HG03460 (cell line): Measurements from ENCODE around the gene RESP18.
"Not testable (repeated sequence)": the region's sequence is repeated elsewhere in the genome, so short reads cannot be mapped to it uniquely, and the experiment has no call there.

Experiments used
- ATAC-seq: cut with Tn5 transposase; IDR thresholded peaks from one replicate; pipeline ENCODE4 v1.9.1; 2021; ENCODE audit not compliant: unreplicated experiment

The RESP18 gene

DNA sequence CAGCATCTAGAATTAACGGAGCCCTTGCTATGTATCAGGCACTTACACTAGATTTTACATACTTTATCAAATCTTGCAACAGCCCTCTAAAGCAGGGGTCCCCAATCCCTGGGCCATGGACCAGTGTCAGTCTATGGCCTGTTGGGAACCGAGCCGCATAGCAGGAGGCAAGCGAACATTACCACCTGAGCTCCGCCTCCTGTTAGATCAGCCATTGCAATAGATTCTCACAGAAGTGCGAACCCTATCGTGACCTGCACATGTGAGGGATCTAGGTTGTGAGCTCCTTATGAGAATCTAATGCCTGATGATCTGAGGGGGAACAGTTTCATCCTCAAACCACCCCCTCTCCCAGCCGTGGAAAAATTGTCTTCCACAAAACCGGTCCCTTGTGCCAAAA is 39.9 kb downstream of the RESP18 start:
- ATAC-seq: no peak

DNA sequence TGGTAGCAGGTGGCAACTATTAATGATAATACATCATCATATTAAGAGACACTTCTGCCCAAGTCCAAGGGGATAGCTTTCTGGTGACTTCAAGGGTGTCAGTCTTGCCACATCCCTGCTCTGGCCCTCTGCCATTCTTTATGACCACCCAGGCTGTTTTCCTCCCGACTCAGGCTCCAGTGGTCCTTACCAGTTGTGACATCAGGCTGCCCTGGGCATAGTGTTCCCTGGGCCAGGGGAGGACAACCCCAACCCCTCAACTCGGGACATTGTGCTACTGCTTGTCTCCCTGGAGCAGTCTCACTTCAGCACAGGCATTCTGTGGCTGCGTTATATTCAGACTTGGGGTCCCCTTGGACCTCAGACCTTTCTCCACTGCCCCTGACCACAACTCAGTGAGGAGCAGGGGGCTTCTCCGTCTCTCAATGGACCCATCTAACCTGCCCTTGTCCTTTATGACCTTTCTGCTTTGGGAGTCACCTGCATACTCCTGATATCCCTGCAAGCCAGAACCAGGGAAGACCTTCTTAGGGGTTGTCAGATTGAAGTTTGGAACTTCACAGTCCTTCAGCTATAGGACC is 40.5 kb downstream of the RESP18 start:
- ATAC-seq: no peak

DNA sequence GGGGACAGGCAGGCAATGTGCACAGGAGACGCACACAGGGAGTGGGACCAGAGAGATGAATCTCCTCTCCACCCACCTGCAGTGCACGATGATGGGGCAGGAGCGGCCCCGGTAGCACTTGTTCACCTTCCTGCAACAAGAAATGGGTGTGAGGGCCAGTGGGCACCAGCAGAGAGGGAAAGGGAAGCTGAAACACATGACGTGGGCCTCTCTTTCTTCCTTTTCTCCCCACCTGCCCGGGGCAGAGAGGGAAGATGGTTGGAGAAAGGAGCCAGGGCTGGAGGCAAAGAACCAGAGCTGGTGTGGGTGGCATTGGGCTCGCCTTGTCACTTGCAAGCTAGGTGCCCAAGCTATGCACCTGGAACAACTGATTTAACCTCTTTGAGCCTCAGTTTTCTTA is 41.1 kb downstream of the RESP18 start:
- no peak for ATAC-seq

DNA sequence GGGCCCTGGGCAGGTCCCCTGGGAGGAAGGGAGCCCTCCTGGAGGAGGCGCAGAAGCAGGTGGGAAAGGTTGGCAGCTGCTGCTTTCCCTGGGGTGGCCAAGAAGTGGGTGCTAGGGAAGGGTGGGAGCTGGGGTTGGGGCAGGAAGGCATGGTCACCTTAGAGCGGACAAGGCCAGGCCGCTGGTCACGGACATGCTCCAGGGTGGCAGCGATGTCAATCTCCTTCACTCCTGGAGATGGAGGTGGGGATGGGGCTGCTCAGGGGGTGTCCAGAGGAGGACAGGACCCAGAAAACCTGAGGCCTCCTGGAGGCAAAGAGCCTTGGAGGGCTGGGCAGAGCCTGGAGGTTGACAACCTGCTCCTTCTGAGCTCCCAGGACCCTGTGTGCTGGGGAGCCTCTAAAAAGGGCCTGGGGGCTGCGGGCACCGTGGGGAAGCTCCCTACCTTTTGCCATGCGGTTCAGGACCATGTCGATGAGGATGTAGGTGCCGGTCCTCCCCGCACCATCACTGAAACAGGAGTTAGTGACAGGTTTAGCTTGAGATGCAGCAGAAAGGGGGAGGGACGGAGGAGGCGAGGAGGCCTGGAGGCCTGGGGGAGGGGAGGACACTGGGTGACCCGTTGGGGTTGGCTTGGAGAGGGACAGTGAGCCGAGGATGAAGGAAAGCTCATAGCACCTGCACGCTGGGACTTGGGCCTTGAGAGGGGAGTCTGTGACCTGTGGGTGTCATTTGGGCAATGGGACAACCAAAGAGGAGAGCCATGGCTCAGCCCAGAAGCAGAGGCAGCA is 42.0 kb downstream of the RESP18 start:
- no peak for ATAC-seq

DNA sequence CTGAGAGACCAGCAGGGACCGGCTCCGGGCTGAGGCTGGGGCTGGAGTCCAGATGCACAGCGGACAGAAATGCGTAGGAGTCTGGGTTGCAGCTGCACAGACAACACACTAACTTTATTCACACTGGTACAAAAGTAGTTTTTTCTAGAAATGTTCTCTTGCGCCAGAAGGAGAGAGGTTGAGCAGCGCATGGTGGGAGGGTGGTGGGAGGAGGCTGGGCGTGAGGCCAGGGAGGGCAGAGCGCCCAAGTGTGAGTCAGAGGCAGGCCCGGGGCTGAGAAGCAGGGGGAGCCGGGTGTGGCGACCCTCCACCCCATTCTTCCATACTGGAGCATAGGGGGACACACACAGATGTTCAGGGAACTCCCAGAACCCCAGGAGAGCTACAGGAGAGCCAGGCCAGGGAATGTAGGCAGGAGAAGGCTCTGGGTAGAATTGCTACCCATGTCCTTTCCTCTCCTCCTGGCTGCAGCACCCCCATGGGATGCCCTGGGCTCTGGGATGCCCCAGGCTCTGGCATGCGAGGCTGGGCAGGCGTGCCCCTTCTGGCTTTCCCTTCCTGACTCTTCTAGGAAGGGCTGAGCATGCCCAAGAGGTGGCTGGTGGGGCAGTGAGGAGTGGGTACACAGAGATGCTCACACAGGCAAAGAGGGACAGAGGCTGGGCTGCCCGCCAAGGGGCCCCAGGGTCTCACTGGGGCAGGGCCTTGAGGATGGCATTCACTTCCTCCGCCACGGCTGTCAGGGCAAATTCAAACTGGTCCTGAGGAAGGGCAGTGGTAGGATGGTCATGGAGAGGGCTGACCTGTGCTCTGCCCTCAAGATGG is 42.8 kb downstream of the RESP18 start:
- no peak for ATAC-seq

DNA sequence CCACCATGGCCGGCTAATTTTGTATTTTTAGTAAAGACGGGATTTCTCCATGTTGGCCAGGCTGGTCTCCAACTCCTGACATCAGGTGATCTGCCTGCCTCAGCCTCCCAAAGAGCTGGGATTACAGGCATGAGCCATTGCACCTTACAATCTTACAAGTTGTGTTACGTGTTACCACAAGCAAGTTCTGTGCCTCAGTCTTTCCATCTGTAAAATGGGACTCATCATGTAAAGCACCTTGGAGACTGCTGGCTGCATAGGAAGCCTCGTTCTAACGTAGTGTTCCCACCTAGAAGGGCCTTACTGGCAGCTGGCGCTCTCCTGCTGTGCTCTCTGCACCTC is 43.4 kb downstream of the RESP18 start:
- no peak for ATAC-seq

DNA sequence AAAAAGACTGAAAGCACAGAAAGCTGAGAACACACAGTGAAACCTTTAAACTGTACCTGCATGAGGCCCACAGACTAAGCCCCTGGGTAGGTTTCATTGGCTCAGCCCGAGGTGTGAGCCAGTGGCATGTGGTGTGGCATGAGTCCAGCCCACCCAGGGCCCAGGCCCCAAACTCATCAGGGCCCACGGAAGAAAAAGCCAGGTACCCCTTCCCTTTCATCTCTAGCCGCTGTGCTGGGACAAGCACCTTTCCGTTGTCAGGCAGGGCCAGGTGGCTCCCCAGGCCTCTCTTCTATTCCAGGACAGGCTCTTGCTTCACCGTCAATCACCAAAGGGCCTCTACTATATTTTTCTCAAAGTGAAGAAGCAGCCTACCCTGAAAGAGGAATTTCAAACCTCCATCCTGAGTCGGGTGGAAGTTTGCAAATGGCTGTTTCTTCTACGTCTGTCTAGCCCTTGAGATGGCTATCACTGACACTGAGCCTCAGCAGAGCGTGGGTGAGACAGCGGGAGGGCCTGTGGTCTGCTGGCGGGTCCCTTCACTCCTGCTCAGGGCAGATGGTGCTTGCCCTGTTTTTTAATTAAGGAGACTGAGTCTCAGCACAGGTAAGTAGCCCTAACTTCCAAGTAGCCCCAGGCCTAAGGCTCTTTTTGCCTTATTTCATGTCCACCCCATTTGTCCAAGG is 44.8 kb downstream of the RESP18 start:
- ATAC-seq: no peak

DNA sequence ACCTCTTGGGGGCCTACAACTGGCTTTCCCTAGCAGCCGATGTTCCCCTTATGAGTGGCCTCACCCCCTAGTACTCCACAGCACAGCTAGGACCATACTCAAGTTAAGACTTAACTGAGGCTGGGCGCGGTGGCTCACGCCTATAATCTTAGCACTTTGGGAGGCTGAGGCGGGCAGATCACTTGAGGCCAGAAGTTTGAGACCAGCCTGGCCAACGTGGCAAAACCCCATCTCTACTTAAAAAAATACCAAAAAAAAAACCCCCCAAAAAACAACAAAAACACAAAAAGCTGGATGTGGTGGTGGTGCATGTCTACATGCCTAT is 45.5 kb downstream of the RESP18 start:
- ATAC-seq: not testable (repeated sequence)

DNA sequence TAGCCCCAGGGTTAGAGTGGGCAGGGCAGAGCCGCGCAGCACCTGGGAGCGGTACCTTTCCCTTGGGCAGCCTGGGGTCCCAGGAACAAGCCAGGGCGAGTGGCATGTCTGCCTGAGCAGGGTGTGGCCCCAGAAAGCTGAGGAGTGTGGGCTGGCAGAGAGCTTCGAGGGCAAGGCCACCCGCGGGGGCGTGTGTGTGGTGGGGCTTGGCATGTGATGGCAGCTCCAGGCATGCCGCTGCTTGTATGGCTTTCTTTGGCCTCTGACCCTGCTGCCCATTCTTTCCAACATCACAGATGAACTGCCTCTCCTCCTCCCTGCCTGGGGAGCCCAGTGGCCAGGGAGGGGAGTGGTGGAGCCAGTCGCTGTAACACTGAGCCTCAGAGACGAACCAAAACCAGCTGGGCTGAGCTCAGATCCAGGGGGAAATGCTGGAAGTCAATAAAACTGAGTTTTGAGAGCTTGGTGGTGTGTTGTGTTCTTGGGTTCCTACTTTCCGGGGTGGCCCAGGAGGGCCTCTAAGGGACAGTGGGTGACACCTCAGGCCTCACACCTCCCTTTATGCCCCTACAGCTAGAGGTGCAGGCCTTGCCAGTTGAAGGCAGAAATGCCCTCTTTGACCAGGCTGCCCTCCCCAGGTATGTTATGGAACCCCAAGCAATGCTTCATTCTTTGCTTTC is 46.0 kb downstream of the RESP18 start:
- ATAC-seq: no peak

DNA sequence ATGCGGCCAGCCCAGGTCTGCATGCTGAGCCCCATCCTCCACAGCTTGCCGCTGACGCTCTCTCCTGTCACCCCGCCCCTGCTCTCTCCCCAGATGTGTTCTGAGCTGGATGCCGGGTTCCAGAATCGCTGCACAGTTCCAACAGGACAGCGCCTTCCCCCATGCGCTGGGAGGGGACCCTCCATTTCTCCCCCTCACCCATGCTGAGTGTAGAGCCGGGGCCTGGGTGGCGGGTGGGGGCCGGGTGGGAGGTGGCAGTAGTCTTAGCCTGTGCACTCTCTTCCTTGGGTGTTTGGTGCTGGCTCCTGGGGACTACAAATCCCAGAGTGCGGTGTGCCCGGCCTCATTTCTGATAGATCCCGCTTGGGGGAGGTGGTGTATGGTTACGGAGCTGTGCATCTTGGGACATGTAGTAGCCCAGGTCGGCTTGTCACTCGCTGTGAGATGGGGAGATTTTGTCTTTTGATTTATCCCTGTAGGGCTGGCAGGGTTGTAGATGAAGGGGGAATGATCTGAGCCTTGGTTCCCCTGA is 46.6 kb downstream of the RESP18 start:
- no peak for ATAC-seq

DNA sequence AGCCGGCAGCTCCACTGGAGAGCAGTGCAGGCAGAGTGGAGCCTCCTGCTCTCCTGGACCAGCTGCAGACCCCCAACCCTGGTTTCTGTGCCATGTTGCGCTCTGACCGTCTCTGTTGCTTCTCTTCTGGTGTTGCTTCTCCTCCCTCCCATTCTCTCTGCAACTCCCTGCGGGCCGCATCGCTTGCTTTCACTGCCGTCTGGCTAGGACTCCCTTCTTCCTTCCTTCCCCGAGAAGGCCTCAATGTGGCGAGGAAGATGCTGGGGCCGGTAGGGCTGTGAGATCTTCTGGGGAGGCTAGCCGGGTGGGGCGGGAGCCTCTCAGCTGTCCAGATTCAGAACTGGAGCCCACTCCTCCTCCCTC is 47.2 kb downstream of the RESP18 start:
- no peak for ATAC-seq

DNA sequence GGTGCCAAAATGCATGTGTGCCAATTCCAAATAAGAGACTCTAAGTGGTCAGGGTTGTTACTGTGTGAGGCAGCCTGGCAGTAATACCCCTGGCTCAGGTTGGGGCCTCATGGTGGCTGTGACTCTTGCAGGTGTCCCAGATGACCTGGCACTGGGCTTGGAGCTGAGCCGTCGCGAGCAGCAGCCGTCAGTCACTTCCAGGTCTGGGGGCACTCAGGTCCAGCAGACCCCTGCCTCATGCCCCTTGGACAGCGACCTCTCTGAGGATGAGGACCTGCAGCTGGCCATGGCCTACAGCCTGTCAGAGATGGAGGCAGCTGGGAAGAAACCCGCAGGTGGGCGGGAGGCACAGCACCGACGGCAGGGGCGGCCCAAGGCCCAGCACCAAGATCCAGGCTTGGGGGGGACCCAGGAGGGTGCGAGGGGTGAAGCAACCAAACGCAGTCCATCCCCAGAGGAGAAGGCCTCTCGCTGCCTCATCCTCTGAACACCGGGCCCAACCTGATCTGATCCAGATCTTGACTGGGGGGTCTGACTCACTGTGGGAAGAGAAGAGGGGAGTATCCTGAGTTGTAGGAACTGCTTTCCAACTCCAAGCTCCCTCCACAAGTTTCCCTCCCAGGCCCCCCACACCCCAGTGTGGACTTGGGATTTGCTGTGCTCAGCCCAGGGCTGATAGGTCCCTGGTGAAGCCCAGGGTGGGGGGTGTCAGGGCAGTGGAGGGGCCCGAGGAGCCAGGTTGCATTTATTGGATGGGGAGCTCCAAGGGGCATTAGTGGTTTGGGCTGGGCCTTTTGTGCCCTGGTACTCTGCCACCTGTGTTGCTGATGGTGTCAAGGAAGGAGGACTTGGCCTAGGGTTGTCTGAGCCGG is 47.8 kb downstream of the RESP18 start:
- ATAC-seq: no peak

DNA sequence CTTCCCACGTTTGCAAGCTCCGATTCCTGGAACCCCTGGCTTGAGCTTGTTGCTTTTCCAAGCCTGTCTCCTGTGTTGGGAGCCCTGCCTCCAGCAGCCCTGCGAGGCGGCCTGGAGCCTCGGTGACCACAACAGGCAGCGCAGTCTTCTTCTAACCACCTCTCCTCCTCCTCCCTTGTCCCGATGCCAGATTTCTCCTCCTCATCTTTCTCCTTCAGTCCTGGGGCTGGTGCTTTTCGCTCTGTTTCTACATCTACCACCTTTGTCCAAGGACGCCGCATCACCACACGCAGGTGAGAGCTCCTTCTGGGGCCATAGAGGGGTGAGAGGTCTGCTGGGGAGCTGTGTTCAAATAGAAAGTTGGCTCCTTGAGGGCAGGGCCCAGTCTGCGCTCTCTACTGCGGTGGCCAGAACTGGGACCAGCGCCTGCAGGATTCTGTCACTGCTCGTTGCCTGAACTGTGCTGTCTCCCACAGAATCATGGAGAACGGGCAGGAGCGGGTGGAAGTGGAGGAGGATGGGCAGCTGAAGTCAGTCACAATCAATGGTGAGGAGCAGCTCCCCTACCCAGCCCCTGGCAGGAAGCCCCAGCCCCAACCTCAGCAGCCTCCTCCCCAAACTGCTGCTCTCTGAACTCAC is 49.5 kb downstream of the RESP18 start:
- ATAC-seq: no peak

DNA sequence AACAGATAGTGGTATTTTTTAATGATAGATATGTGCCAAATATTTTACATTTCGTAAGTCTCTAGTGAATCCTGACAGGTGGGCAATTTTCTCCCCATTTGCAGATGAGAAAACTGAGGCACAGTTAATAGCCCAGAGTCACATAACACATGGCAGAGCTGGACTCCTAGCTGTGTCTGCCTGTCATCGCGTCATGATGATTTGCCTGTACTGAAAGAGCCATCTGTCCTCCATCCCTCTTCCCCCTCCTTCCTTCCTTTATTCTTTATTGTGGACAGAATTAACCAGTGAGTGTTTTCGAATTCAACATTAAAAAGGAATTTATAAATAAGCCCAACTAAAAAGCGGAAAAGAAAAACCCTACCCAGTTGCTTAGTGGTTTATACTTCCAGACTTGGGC is 50.2 kb downstream of the RESP18 start:
- no peak for ATAC-seq

DNA sequence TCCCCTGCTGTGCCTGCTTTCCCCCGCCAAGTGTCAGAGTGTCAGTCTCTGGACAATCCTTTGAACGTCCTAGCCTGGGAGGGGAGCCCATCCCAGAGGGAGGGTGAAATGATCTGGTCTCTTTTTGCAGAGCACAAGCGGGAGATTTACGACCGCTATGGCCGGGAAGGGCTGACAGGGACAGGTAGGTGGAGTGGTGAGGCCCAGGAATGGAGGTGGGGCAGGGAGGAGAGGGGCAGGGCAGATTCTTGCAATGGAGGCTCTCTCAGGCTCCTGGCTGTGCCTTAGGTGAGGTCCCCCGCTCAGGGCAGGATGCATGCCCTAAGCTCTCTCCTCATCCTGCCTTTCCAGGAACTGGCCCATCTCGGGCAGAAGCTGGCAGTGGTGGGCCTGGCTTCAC is 51.0 kb downstream of the RESP18 start:
- ATAC-seq: no peak

DNA sequence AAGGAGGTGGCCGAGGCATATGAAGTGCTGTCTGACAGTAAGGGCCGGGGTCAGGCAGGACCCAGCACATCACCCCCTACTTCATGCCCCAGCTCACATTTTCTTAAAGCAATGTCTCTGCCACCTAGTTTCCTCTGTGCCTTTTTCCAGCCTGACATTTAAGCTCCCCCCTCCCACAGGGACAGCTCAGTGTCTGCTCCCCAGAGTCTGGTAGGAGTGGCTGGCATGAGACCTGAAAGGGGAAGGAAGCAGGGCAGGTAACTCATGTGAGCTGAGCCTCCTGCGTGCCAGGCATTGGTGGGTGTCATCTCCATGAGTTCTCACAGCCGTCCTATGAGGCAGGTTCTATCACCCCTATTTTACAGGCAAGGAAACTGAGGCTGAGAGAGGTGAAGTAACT is 51.9 kb downstream of the RESP18 start:
- no peak for ATAC-seq

DNA sequence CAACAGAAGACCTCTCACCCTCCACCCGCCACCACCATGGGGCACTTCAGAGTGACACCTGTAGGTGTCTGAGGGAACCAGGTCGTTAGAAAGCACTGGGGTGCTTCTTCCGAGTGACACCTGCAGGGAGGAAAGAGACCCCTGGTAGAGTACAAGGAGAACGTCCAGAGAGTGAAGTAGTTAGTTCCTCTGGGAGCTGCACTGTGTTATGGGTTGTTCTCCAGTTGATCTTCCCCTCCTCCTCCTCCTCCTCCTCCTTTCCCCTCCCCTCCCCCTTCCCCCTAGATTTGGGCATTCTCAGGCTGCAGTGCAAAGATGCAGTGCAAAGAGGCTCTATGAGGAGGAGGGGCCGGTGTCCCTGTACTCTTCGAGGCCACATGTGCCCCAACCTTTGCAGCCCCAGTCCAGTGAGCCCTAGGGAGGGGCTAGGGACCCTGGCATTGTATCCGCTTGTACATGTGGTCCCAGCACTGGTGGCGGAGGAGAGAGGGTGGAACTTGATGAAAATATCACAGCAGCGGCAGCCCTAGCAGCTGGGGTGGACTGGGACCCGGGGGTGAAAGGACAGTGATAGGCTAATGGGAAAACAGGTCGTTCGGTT is 52.5 kb downstream of the RESP18 start:
- no peak for ATAC-seq

DNA sequence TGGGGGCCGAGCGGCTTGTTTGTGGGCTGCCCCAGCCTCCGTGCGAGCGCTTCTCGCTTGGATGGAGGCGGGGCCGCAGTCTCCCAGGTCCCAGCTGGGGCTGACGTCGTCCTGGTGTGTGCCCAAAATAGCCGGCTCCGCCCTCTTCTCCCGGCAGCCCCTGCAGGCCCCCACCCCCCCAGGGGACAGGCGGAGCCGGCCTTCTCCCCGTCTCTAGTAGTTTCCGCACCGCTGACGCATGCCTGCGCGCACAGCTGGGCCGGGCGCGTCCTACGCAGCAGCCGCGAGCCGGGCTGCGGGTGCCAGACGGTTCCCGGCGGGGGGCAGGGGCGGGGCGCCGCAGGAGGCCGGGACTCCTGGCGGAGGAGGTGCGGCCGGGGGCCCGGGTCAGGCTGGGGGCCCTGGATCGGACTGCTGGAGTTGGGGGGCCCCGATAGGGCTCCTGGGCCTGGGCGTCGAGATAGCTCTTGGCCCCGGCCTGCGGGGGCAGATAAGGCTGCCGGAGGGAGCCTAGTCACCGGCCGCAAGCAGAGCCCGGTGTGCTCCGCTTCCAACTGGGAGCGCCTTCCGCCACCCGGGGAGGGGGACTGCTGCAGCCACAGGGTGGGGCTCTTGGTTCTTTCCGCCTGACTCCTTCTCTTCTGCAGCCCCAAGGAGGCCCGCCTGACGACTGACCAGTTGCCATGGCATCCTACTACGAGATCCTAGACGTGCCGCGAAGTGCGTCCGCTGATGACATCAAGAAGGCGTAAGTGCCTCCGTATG is 53.2 kb downstream of the RESP18 start, which contains the start of gene DNAJB2:
Gene DNAJB2, plus strand, starts transcription at position 216 of the 765 bp plus-strand sequence. Its CDS starts 468 bp downstream, at position 684.
- peak; percentile 85 for ATAC-seq
